GM19099 (cell line): Measurements from ENCODE around the gene HMX1.

Experiments used
- POLR2A ChIP-seq: IDR thresholded peaks from 3 replicates; pipeline ENCODE4 v1.6.1; 2011; ENCODE audit warnings: low read depth; ENCODE audit not compliant: insufficient read length; ENCODE audit errors: extremely low read depth

The HMX1 gene

GRCh38 chr4:8904666-8905065 lies 33.0 kb upstream of the HMX1 start:
- TF ChIP-seq POLR2A, result no peak

DNA sequence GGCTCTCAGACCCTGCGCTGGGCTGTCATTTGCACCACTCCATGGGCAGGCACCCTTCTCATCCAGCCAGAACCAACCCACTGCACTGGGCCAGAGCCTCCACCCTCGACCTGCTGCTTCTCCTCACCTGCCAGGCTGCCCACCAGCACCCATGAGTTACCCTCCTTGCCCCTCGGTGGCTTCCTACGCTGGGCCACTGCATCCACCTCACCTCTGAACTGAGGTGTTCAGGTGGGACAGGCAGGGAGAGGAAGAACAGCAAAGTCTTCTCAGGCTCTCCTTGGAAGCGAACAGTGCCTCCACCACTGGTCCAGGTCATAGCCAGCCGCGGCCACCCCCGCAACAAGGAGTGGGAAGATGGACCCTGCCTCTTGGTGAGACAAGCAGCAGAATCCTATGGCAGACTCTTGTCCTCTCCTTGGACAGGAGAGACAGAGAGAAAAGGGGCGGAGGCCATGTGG lies 32.4 kb upstream of the HMX1 start:
- TF ChIP-seq POLR2A, result no peak

GRCh38 chr4:8901335-8901734 lies 29.7 kb upstream of the HMX1 start:
- TF ChIP-seq POLR2A, result no peak

GRCh38 chr4:8900588-8900987 lies 28.9 kb upstream of the HMX1 start:
- TF ChIP-seq POLR2A, result no peak

DNA sequence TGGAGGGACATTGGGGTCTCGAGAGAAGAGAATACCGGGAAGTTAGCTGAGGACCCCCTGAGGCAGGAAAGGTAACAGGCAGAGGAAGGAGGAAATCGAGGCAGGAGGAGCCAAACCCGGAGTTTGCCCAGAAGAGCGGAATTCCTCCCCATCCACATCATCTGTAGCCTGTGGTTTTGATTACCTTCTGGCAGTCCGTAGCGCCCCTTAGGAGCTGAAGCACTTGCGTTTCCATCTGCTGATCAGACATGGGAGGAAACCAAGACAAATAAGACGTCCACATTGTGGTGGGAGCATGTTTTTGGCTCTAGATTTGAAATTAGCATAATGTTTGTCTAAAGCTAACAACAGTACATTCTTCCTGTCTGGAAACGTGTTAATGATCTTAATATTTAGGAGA lies 26.8 kb upstream of the HMX1 start:
- no peak for TF ChIP-seq POLR2A

GRCh38 chr4:8897251-8898167 lies 25.9 kb upstream of the HMX1 start:
- no peak for TF ChIP-seq POLR2A

DNA sequence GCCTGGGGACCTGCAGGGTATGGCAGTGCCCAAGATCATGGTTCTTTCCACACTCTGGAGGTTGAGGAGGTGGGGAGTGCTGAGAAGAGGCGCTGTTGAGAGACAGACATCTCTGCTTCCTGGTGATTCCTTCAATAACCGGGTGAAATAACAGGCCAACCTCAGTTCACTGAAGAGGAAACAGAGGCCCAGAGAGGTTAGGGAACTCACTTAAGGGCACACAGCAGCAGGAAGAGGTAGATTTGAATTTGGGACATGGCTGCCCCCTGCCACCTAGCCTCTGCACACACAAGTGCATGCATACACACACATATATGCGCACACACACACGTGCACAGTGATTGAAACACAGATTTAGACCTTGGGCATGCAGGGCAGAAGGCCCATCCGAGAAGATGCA lies 24.9 kb upstream of the HMX1 start:
- TF ChIP-seq POLR2A, result no peak

DNA sequence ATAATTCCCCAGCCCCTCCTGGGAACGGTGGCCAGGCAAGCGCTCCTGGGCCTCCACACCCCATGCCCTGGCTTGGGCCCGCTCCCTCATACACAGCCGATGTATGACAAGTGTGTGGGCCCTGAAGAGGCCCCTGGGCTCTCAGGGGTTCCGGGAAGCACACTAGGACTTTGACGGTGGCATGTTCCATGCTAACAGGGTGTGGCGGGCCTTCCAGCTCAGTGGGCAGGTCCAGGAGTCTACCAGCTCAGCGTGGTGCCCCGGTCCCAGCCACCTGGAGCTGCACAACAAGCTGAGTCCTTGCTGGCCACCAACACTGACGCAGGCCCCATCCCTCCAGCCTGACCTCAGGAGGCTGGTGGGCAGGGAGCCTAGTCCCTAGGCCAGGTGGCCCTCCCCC lies 24.4 kb upstream of the HMX1 start:
- TF ChIP-seq POLR2A, result no peak

DNA sequence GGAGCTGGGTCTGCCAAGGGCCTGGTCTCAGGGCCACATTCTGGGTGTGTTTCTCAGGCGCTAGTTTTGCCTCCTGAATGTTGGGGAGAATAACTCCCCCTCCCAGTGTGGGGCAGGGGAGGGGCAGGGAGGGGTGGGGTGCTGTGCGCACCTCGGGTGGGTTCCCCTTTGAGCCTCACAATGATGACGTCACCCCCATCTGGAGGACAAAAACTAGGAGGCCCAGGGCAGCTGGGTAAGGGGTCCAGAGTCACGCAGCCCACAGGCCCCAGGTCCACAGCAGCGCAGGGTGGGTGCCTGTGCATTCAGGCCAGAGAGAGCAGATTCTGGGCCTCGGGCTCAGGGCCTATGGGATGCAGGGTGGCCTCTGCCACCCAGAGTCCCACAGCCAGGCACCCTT lies 23.7 kb upstream of the HMX1 start:
- TF ChIP-seq POLR2A, result no peak

GRCh38 chr4:8894424-8894816 lies 22.8 kb upstream of the HMX1 start:
- no peak for TF ChIP-seq POLR2A

DNA sequence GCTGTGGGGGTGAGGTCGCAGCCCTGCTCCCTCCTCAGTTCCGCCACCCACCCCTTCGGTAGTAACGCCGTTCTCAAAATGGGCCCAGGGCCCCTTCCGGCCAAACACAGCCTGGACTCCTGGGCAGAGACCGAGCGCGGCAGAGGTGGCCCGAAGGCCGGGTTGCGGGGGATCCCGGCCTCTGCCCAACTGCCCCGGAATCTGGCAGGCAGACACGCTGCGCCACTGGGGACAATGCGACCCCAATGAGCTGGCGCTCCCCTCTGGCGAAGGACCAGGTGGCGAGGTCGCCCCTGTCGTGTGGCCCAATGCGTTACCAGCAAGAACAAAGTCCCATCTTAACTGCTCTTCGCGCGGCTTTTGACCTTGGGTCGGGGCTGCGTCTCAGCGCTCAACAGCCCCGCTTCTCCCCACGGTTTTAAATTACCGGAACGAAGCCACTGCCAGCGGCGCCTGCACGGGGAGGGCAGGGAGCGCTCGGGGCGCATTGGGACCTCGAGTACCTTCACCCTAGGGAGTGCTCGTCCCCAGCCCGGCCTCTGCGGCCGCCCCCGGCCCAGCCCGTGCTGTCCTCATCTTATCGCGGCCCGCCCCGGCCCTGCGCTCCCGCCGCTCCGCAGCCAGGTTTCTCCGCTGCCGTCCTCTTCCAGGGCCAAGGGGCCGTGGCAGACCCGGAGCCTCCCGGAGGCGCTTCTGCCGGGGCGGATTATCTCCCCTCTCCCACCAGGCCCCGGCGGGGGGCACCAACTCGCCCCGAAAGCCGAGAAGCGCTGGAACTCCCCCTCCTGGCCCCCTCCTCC lies 22.2 kb upstream of the HMX1 start:
- TF ChIP-seq POLR2A, result no peak

- TF ChIP-seq POLR2A, result no peak
Observed at GRCh38 chr4:8893227-8893623, 21.6 kb upstream of the HMX1 start.

GRCh38 chr4:8892556-8893226 lies 21.1 kb upstream of the HMX1 start:
- TF ChIP-seq POLR2A, result no peak

- TF ChIP-seq POLR2A, result no peak
Observed at GRCh38 chr4:8891646-8892555, 20.3 kb upstream of the HMX1 start.
